HG03097 (cell line): Measurements from ENCODE around the gene MVB12B.

ENCODE experiments used
- ATAC-seq: cut with Tn5 transposase; IDR thresholded peaks from one replicate; pipeline ENCODE4 v1.9.1; 2021; ENCODE audit not compliant: unreplicated experiment, low FRiP score

The MVB12B gene

GRCh38 chr9:126357074-126357473, 30.4 kb downstream of the MVB12B start:
- ATAC-seq = no peak

GRCh38 chr9:126360073-126360472, 33.4 kb downstream of the MVB12B start:
- no peak for ATAC-seq

- ATAC-seq = no peak
Measured at GRCh38 chr9:126361810-126362238, 35.2 kb downstream of the MVB12B start.

- ATAC-seq = no peak
Measured at GRCh38 chr9:126363250-126363649, 36.6 kb downstream of the MVB12B start.

- ATAC-seq = no peak
Measured at GRCh38 chr9:126363847-126364671, 37.4 kb downstream of the MVB12B start.

- ATAC-seq = no peak
Measured at GRCh38 chr9:126365780-126366179, 39.2 kb downstream of the MVB12B start.

GRCh38 chr9:126366366-126367011, 39.9 kb downstream of the MVB12B start:
- no peak for ATAC-seq

- no peak for ATAC-seq
Measured at GRCh38 chr9:126367139-126367538, 40.5 kb downstream of the MVB12B start.

- ATAC-seq = no peak
Measured at GRCh38 chr9:126367616-126368015, 41.0 kb downstream of the MVB12B start.

GRCh38 chr9:126368020-126368419, 41.4 kb downstream of the MVB12B start:
- no peak for ATAC-seq

- no peak for ATAC-seq
Measured at GRCh38 chr9:126371007-126371870, 44.6 kb downstream of the MVB12B start.

GRCh38 chr9:126372716-126373115, 46.1 kb downstream of the MVB12B start:
- no peak for ATAC-seq

- ATAC-seq = no peak
Measured at GRCh38 chr9:126373241-126373640, 46.6 kb downstream of the MVB12B start.

GRCh38 chr9:126374366-126374781, 47.7 kb downstream of the MVB12B start:
- ATAC-seq = no peak

- ATAC-seq = no peak
Measured at GRCh38 chr9:126375386-126375785, 48.8 kb downstream of the MVB12B start.

- no peak for ATAC-seq
Measured at GRCh38 chr9:126376311-126377175, 49.9 kb downstream of the MVB12B start.

GRCh38 chr9:126377176-126377509, 50.5 kb downstream of the MVB12B start:
- ATAC-seq = no peak

- ATAC-seq = no peak
Measured at GRCh38 chr9:126377536-126377935, 50.9 kb downstream of the MVB12B start.

- ATAC-seq = no peak
Measured at GRCh38 chr9:126378761-126379160, 52.1 kb downstream of the MVB12B start.

GRCh38 chr9:126379661-126380360, 53.2 kb downstream of the MVB12B start:
- no peak for ATAC-seq
